PFSK-1 (cell line): ENCODE data around the gene GNPTG.

ENCODE experiments used
- FOXP2 ChIP-seq: optimal IDR thresholded peaks from 2 replicates; pipeline ENCODE3; 2011; ENCODE audit warnings: borderline replicate concordance, control low read depth, inconsistent platforms; ENCODE audit not compliant: insufficient read depth; ENCODE audit errors: extremely low read length, extremely low read depth
- POLR2AphosphoS5 ChIP-seq: IDR thresholded peaks from 2 replicates; pipeline ENCODE4 v1.6.1; 2012; ENCODE audit warnings: low read depth, mild to moderate bottlenecking, control low read depth, low read length, moderate library complexity
- SIN3A ChIP-seq: IDR thresholded peaks from 2 replicates; pipeline ENCODE4 v1.6.1; 2012; ENCODE audit warnings: mild to moderate bottlenecking, low read length, moderate library complexity, borderline replicate concordance; ENCODE audit not compliant: insufficient read depth
- TAF1 ChIP-seq: IDR thresholded peaks from 2 replicates; pipeline ENCODE4 v1.6.1; 2012; ENCODE audit warnings: low read length, control low read depth, borderline replicate concordance; ENCODE audit not compliant: insufficient read depth
- TF ChIP-seq, protein P1 (sequence below), 2 experiments: IDR thresholded peaks; 2 replicates each; pipeline versions ENCODE4 v1.6.1 to v1.8.0; 2011 to 2012; ENCODE audit warnings: low read depth in 2 of 2, low read length in 2 of 2, control low read depth in 1 of 2, inconsistent platforms in 1 of 2, mild to moderate bottlenecking in 1 of 2, moderate library complexity in 1 of 2; ENCODE audit not compliant: insufficient read depth in 1 of 2

Gene GNPTG

DNA sequence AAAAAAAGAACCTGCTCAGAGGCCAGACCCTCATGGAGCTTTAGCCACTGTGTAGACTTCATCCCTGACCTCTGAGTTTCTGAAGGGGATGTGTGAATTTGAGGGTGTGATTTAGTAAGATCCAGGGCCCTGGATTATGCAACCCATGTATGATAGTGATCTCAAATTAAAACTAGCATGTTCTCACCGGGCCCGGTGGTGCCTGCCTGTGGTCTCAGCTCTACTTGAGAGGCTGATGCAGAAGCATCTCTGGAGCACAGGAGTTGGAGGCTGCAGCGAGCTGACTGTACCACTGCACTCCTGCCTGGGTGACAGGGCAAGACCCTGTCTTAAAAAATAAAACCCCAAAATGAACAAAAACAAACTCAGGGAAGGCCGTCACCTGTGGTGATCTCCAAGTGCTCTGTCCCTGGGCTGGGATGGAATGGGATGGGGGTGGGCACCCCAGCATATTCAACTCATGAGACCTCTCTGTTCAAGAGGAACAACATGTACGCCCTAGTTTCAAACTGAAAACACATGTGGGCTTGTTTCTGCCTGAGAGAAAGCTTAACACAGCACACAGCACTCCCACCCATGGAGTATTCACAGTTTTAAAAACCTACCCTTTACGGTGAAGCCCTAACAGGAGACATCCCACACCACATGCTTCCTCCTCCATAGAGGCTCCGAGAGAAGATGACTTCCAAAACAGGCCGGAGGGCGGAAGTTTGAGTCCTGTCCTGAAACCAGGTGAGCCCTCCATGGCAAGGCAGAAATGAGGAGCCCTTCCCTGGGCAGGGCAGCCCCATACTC lies 30.1 kb downstream of the GNPTG start:
- TF ChIP-seq POLR2AphosphoS5 (no peak), FOXP2 (no peak), TAF1 (no peak), SIN3A (no peak)
- TF ChIP-seq, protein P1, sequence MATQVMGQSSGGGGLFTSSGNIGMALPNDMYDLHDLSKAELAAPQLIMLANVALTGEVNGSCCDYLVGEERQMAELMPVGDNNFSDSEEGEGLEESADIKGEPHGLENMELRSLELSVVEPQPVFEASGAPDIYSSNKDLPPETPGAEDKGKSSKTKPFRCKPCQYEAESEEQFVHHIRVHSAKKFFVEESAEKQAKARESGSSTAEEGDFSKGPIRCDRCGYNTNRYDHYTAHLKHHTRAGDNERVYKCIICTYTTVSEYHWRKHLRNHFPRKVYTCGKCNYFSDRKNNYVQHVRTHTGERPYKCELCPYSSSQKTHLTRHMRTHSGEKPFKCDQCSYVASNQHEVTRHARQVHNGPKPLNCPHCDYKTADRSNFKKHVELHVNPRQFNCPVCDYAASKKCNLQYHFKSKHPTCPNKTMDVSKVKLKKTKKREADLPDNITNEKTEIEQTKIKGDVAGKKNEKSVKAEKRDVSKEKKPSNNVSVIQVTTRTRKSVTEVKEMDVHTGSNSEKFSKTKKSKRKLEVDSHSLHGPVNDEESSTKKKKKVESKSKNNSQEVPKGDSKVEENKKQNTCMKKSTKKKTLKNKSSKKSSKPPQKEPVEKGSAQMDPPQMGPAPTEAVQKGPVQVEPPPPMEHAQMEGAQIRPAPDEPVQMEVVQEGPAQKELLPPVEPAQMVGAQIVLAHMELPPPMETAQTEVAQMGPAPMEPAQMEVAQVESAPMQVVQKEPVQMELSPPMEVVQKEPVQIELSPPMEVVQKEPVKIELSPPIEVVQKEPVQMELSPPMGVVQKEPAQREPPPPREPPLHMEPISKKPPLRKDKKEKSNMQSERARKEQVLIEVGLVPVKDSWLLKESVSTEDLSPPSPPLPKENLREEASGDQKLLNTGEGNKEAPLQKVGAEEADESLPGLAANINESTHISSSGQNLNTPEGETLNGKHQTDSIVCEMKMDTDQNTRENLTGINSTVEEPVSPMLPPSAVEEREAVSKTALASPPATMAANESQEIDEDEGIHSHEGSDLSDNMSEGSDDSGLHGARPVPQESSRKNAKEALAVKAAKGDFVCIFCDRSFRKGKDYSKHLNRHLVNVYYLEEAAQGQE (IDR thresholded peaks at IDR 0.05; ENCODE audit: insufficient read depth in 1 of 2, low read depth in 2 of 2, low read length in 2 of 2), result no peak

DNA sequence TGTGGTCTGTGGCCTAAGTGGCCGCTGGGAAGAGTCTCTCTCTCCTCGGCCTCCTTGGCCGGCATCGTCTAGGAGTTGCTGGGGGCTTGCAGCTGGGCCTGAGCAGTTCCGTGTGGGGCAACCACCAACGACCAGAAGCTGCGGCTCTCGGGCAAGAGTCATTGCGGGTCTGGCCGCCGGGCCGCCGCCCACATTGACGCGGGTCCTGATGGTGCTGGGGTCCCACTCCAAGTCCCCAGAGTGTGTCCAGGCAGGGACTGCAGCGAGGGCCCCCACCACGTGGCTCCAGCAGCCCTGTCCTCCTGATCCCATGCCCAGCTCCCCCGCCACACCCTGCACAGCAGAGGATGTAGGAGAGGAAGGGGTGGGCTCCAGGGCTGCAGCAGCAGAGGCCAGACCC lies 31.8 kb downstream of the GNPTG start:
- TF ChIP-seq SIN3A, result no peak
- TF ChIP-seq, protein P1 (IDR thresholded peaks at IDR 0.05; ENCODE audit: insufficient read depth in 1 of 2, low read depth in 2 of 2, low read length in 2 of 2), result no peak
- TF ChIP-seq TAF1, result no peak
- no peak for TF ChIP-seq POLR2AphosphoS5
- TF ChIP-seq FOXP2, result no peak

DNA sequence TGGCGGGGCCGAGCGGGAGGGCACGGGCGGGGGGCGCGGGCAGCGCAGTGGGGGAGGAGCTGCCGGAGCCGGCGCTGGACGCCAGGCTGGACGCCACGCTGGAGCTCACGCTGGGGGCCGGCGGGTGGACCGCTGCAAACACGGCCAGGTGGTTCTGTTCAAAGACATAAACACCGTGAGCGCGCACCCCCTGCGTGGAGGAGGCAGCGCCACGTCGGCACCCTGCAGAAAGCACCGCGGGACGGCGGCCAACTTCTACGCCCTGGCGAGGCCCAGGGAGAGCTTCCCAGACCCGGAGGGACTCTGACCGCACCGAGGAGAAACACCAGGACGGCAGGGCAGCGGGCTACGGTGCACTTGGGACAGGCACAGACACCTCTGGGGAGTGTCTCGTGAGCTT lies 33.5 kb downstream of the GNPTG start:
- TF ChIP-seq POLR2AphosphoS5 (no peak), SIN3A (no peak), FOXP2 (no peak), TAF1 (no peak)
- TF ChIP-seq, protein P1 (IDR thresholded peaks at IDR 0.05; ENCODE audit: insufficient read depth in 1 of 2, low read depth in 2 of 2, low read length in 2 of 2), result no peak

DNA sequence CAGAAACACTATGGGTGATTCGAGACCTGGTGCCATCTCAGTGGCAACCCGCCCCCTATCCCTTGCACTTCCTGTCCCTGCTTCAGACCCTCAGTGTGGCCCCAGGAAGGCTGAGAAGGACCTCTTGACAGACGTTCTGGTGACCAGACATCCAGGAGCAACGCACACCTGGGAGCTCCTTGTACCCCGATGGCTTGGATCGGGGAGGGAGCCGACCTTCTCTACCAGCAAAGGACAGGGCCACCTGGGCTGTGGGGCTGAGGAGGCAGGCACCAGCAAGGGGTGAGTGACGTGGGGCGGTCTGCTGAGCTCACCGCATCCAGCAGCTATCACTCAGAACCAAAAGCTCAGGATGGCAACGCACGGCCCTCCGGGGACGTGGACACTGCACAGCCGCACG lies 35.6 kb downstream of the GNPTG start:
- TF ChIP-seq FOXP2 (no peak), TAF1 (no peak)

DNA sequence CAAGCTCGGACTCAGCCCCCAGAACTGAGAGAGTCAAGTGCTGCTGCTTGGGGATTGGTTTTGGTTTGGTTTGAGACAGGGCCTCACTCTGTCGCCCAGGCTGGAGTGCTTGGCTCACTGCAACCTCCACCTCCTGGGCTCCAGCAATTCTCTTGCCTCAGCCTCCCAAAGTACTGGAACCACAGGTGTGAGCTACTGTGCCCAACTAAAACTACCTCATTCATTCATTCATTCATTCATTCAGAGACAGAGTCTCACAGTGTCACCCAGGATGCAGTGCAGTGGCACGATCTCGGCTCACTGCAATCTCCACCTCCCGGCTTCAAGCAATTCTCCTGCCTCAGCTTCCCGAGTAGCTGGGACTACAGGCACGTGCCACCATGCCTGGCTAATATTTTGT lies 38.0 kb downstream of the GNPTG start:
- TF ChIP-seq POLR2AphosphoS5 (no peak), SIN3A (no peak), FOXP2 (no peak), TAF1 (no peak)
- TF ChIP-seq, protein P1 (IDR thresholded peaks at IDR 0.05; ENCODE audit: insufficient read depth in 1 of 2, low read depth in 2 of 2, low read length in 2 of 2), result no peak
